MCF 10A (cell line): Measurements from ENCODE around the gene MEST. TPM values are rescaled to one million over a fixed set of nuclear protein-coding genes. Genes with fewer than 3 reads are reported as not detected.
"Not testable (repeated sequence)": the region's sequence is repeated elsewhere in the genome, so short reads cannot be mapped to it uniquely, and the experiment has no call there.

Source experiments
- BruUV-seq: library from RNA; stranded (reverse); fragments of 400-500 nt; replicated peaks from 2 replicates; lab custom pipeline; 2021; lab: Mats Ljungman, UMichigan
- CTCF ChIA-PET: fragments of 300-600 bp; sonication (Branson Sonifier 250); formaldehyde crosslinking; extraction: SDS; loops from one replicate; lab custom pipeline; 2021; ENCODE audit warnings: antibody characterized with exemption, inconsistent platforms; lab: Yijun Ruan, JAX
- POLR2A ChIA-PET: fragments of 300-600, 350-650 bp; sonication (Branson Sonifier 250); formaldehyde crosslinking; extraction: SDS; loops from one replicate; lab custom pipeline; 2020; ENCODE audit warnings: antibody characterized with exemption, inconsistent platforms; lab: Yijun Ruan, JAX
- DNase-seq: peaks from one replicate; pipeline ENCODE4 v3.0.0-alpha.2; 2018; ENCODE audit not compliant: unreplicated experiment
- H3K27ac Mint-ChIP-seq: one replicate; pipeline ENCODE4 v1.8.0; 2022; ENCODE audit warnings: mild to moderate bottlenecking, low read depth, mixed read lengths; ENCODE audit not compliant: unreplicated experiment
- H3K27me3 Mint-ChIP-seq: one replicate; pipeline ENCODE4 v1.8.0; 2022; ENCODE audit warnings: mixed read lengths; ENCODE audit not compliant: insufficient read depth, unreplicated experiment
- H3K36me3 Mint-ChIP-seq: one replicate; pipeline ENCODE4 v1.8.0; 2022; ENCODE audit warnings: mild to moderate bottlenecking, moderate library complexity, mixed read lengths; ENCODE audit not compliant: insufficient read depth, unreplicated experiment
- H3K4me1 Mint-ChIP-seq: one replicate; pipeline ENCODE4 v1.8.0; 2022; ENCODE audit warnings: mixed read lengths; ENCODE audit not compliant: insufficient read depth, unreplicated experiment
- H3K4me3 Mint-ChIP-seq: one replicate; pipeline ENCODE4 v1.8.0; 2022; ENCODE audit warnings: mild to moderate bottlenecking, moderate library complexity, mixed read lengths; ENCODE audit not compliant: unreplicated experiment
- H3K9me3 Mint-ChIP-seq: one replicate; pipeline ENCODE4 v1.8.0; 2022; ENCODE audit warnings: mixed read lengths; ENCODE audit not compliant: unreplicated experiment
- CTCF ChIP-seq: fragments of 200-600 bp; IDR thresholded peaks from one replicate; pipeline ENCODE4 v1.8.0; 2022; ENCODE audit warnings: antibody characterized with exemption, mild to moderate bottlenecking; ENCODE audit not compliant: unreplicated experiment
- intact Hi-C: fragments of 100-400 bp; cut with micrococcal nuclease; formaldehyde crosslinking; loops from 2 replicates; pipeline ENCODE4 v1.14.1; 2022
- total RNA-seq: library from RNA; stranded (reverse); gene quantifications from 2 replicates; pipeline ENCODE4 v1.2.3, GENCODE V29; 2022

The MEST gene
- total RNA-seq, 1 experiment from 2014 or later, result 39.0 TPM

- Mint-ChIP-seq H3K27me3 (no peaks in the 10 kb centered on the region), H3K4me1 (no peaks in the 10 kb centered on the region), H3K36me3 (peaks cover 8% of the 10 kb centered on the region), H3K27ac (no peak overlapping the region), H3K9me3 (no peaks in the 10 kb centered on the region), H3K4me3 (no peak overlapping the region)
- TF ChIP-seq CTCF, result no peak
- CTCF ChIA-PET, result no interaction called here
- DNase-seq, result no peak
- intact Hi-C loops, result no loop called here
- no TSS peak for BruUV-seq
- POLR2A ChIA-PET, result no interaction called here
These were observed 37.5 kb downstream of the MEST start for GRCh38 chr7:130529417-130529816.

- not testable (repeated sequence) for H3K36me3 Mint-ChIP-seq, H3K27me3 Mint-ChIP-seq, BruUV-seq
These were observed 46.0 kb downstream of the MEST start for GRCh38 chr7:130537894-130538293.

GRCh38 chr7:130541287-130541686, 49.4 kb downstream of the MEST start:
- H3K27ac Mint-ChIP-seq, H3K4me1 Mint-ChIP-seq, intact Hi-C loops, BruUV-seq, H3K27me3 Mint-ChIP-seq, POLR2A ChIA-PET, H3K4me3 Mint-ChIP-seq, H3K36me3 Mint-ChIP-seq, CTCF ChIA-PET, DNase-seq, H3K9me3 Mint-ChIP-seq: not testable (repeated sequence)

More at GRCh38 chr7:130537894-130538293, 46.0 kb downstream of the MEST start:
- CTCF ChIA-PET, result interaction anchor here (0.7 kb wide), 1 partner anchor 16 kb away, joined by 4 read pairs; no protein-coding TSS in a partner anchor
- H3K9me3 Mint-ChIP-seq, H3K27ac Mint-ChIP-seq, intact Hi-C loops, DNase-seq, H3K4me3 Mint-ChIP-seq, POLR2A ChIA-PET, H3K4me1 Mint-ChIP-seq: not testable (repeated sequence)

GRCh38 chr7:130542297-130542696, 50.4 kb downstream of the MEST start:
- CTCF ChIA-PET, DNase-seq, BruUV-seq, H3K27me3 Mint-ChIP-seq, H3K27ac Mint-ChIP-seq, intact Hi-C loops, H3K9me3 Mint-ChIP-seq, POLR2A ChIA-PET, H3K36me3 Mint-ChIP-seq, H3K4me3 Mint-ChIP-seq, H3K4me1 Mint-ChIP-seq: not testable (repeated sequence)

- peaks cover 12% of the 10 kb centered on the region for H3K36me3 Mint-ChIP-seq
- ChIA-PET CTCF (interaction anchor here (0.6 kb wide), 1 partner anchor 216 kb away, joined by 3 read pairs; no protein-coding TSS in a partner anchor), POLR2A (no interaction called here)
- no TSS peak for BruUV-seq
- no peak for TF ChIP-seq CTCF
- no peaks in the 10 kb centered on the region for H3K27me3 Mint-ChIP-seq
- no peak for DNase-seq
- no peaks in the 10 kb centered on the region for H3K9me3 Mint-ChIP-seq
- no peaks in the 10 kb centered on the region for H3K4me1 Mint-ChIP-seq
- intact Hi-C loops, result no loop called here
- no peak overlapping the region for H3K4me3 Mint-ChIP-seq
- H3K27ac Mint-ChIP-seq, result no peak overlapping the region
These were observed 51.7 kb downstream of the MEST start for GRCh38 chr7:130543487-130544010.
